Measurements from ENCODE around the gene VANGL1. TPM values are rescaled to one million over a fixed set of nuclear protein-coding genes. Genes with fewer than 3 reads are reported as not detected.

Gene VANGL1
- total and polyA plus RNA-seq, 2 of the 4 experiments (the other 2 are of a cell fraction), result 6.1 to 6.7 TPM

DNA sequence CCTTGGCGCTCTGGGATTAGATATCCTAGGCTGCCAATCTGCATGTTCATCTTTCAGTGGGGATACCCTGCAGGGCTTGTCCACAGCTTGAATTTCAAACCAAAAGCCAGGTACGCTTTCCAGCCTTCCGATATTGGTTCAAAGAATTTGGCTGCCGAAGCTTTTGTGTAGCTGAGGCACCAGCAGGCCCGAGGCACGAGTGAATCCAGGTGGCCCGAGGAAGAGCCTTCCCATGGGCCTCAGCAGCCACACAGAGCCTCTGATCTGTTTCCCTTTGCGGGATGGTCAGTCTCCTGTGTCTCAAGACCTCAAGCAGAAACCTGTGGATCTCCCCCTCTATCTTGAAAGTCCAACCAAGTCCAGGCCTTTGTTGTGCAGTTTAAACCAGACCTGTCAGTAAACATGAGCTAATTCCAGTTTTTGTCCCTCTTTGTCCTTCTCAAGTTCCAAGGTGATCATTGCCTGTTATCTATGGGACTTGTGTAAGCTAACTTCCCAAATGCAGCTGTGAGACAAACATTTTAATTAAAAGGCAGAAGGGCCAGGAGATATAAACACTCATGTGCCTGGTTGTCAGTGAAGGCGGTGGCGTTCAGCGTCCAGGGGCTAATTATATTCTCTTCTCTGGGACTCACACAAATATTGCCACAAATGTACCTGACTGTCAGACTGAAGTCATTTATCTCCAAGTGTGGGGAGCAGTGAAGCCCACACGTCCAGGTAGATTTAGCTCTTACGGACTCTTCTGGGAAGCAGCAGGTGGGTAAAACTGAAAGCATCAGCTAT is 30.6 kb downstream of the VANGL1 start:
- intact Hi-C loops (cut with micrococcal nuclease), result no loop called here
- H3K14ac ChIP-seq (replicated peaks; ENCODE audit: low read depth, low read length), result no peak overlapping the region
- H2BK15ac ChIP-seq (ENCODE audit: low read depth, low read length), result no peak overlapping the region
- no peak overlapping the region for H2BK120ac ChIP-seq (ENCODE audit: low read depth, low read length)
- dilution Hi-C loops (cut with HindIII; ENCODE audit: low sequenced_read_pairs, unreplicated experiment), result no loop called here
- H2BK5ac ChIP-seq (ENCODE audit: low read depth, low read length, poor library complexity, severe bottlenecking), result no peak overlapping the region
- H3K36me3 ChIP-seq (ENCODE audit: control insufficient read depth, insufficient read depth, low read length), result peaks cover under 1% of the 10 kb centered on the region; the same call in 1 of the 2 replicates
- H4K91ac ChIP-seq (ENCODE audit: insufficient read depth, low read depth, low read length), result no peak overlapping the region
- H2AK9ac ChIP-seq (replicated peaks; ENCODE audit: low read depth, low read length, poor library complexity), result no peak overlapping the region
- BruUV-seq (replicated peaks), result no TSS peak
- DNase-seq (no peak), ATAC-seq (ENCODE audit: low read depth) (no peak)
- H3K4me3 ChIP-seq (ENCODE audit: insufficient read depth, low read depth, low read length), result no peak overlapping the region
- peaks cover 6% of the 10 kb centered on the region; the same call in 1 of the 2 replicates for H4K20me1 ChIP-seq (ENCODE audit: insufficient read depth, low read length)
- H3K56ac ChIP-seq (ENCODE audit: extremely low read depth, insufficient read depth, low read length), result no peak overlapping the region
- peaks cover 13% of the 10 kb centered on the region; the same call in 1 of the 2 replicates for H3K9me1 ChIP-seq (ENCODE audit: insufficient read depth, low read length)
- no peak overlapping the region for H3K9ac ChIP-seq (ENCODE audit: low read depth, low read length)
- 89% methylated on average over 6 of the region's 13 CpGs; no CpG with 5 or more reads in 1 of the 2 experiments for WGBS, 2 experiments (ENCODE audit: extremely low coverage in 2 of 2, insufficient read length in 1 of 2)
- H3K9me3 ChIP-seq (ENCODE audit: control insufficient read depth, insufficient read depth, low read length), result peaks cover 5% of the 10 kb centered on the region; the same call in 1 of the 2 replicates
- H2AFZ ChIP-seq (replicated peaks; ENCODE audit: low read length, poor library complexity), result no peak overlapping the region
- H4K5ac ChIP-seq (ENCODE audit: low read depth, low read length), result no peak overlapping the region
- H3K4me2 ChIP-seq (ENCODE audit: low read depth, low read length), result no peak overlapping the region
- peaks cover 6 to 32% of the 10 kb centered on the region in 2 experiments; a peak in 3 of 4 replicates for H3K79me1 ChIP-seq (ENCODE audit: low read depth in 1 of 2, low read length in 2 of 2)
- TF ChIP-seq RFX5 (IDR thresholded peaks at IDR 0.05; ENCODE audit: low read depth, low read length), result no peak
- TF ChIP-seq, protein P1, sequence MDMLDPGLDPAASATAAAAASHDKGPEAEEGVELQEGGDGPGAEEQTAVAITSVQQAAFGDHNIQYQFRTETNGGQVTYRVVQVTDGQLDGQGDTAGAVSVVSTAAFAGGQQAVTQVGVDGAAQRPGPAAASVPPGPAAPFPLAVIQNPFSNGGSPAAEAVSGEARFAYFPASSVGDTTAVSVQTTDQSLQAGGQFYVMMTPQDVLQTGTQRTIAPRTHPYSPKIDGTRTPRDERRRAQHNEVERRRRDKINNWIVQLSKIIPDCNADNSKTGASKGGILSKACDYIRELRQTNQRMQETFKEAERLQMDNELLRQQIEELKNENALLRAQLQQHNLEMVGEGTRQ (IDR thresholded peaks at IDR 0.05; ENCODE audit: low read depth, low read length), result no peak
- TF ChIP-seq, protein P2, sequence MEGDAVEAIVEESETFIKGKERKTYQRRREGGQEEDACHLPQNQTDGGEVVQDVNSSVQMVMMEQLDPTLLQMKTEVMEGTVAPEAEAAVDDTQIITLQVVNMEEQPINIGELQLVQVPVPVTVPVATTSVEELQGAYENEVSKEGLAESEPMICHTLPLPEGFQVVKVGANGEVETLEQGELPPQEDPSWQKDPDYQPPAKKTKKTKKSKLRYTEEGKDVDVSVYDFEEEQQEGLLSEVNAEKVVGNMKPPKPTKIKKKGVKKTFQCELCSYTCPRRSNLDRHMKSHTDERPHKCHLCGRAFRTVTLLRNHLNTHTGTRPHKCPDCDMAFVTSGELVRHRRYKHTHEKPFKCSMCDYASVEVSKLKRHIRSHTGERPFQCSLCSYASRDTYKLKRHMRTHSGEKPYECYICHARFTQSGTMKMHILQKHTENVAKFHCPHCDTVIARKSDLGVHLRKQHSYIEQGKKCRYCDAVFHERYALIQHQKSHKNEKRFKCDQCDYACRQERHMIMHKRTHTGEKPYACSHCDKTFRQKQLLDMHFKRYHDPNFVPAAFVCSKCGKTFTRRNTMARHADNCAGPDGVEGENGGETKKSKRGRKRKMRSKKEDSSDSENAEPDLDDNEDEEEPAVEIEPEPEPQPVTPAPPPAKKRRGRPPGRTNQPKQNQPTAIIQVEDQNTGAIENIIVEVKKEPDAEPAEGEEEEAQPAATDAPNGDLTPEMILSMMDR (conservative IDR thresholded peaks at IDR 0.05; ENCODE audit: low read depth, low read length), result no peak
- no peak for TF ChIP-seq MAZ (IDR thresholded peaks at IDR 0.05; ENCODE audit: borderline replicate concordance, low read depth, low read length)
- TF ChIP-seq MXI1 (IDR thresholded peaks at IDR 0.05; ENCODE audit: borderline replicate concordance, low read depth, low read length), result no peak
- no peak for TF ChIP-seq FOS (IDR thresholded peaks at IDR 0.05; ENCODE audit: low read depth, low read length)
- no peak for TF ChIP-seq SMC3 (IDR thresholded peaks at IDR 0.05; ENCODE audit: low read depth, low read length)
- TF ChIP-seq RAD21 (IDR thresholded peaks at IDR 0.05; ENCODE audit: low read length), result no peak
- no peak for TF ChIP-seq MAFK (IDR thresholded peaks at IDR 0.05; ENCODE audit: low read depth, low read length)
- in situ Hi-C loops (cut with MboI; ENCODE audit: low sequenced_read_pairs), result no loop called here
- H3K4me1 ChIP-seq (ENCODE audit: control insufficient read depth, insufficient read depth, low read length), result peaks cover 19% of the 10 kb centered on the region
- H3K27ac ChIP-seq (ENCODE audit: insufficient read depth, low read length), result no peak overlapping the region
- H3K18ac ChIP-seq (ENCODE audit: low read depth, low read length), result no peak overlapping the region
- H2BK20ac ChIP-seq (ENCODE audit: low read depth, low read length), result no peak overlapping the region
- H2AK5ac ChIP-seq (ENCODE audit: low read depth, low read length), result no peak overlapping the region
- H3K27me3 ChIP-seq (ENCODE audit: control insufficient read depth, insufficient read depth, low read length), result no peaks in the 10 kb centered on the region
- H3K4ac ChIP-seq (ENCODE audit: low read depth, low read length), result 0 out of 2 replicates have a peak overlapping the region, but pooled peaks have one; percentile 9
- H3K23ac ChIP-seq (ENCODE audit: low read depth, low read length), result no peak overlapping the region
- no peak overlapping the region for H4K8ac ChIP-seq (ENCODE audit: low read depth in 2 of 2, low read length in 2 of 2)
- POLR2A ChIA-PET (ENCODE audit: unreplicated experiment), result no interaction called here
- CTCF ChIA-PET, result interaction anchor here (0.6 to 0.9 kb wide), 2 partner anchors 35 to 617 kb away, joined by 3 to 5 read pairs; no protein-coding TSS in a partner anchor
